ENCODE results near the gene CPNE2. TPM values are rescaled to one million over a fixed set of nuclear protein-coding genes. Genes with fewer than 3 reads are reported as not detected.

Gene CPNE2
- total RNA-seq, 1 experiment from 2014 or later: 35.2 TPM

- no peak for DNase-seq
- Histone ChIP-seq H4K20me1 (ENCODE audit: insufficient read depth) (no peaks in the 10 kb centered on the region), H3F3A (ENCODE audit: insufficient read depth, low read depth) (no peaks in the 10 kb centered on the region), H3K79me2 (ENCODE audit: low read depth) (no peaks in the 10 kb centered on the region), H3K27me3 (ENCODE audit: insufficient read depth, low read depth) (no peaks in the 10 kb centered on the region), H3K4me3 (no peak overlapping the region), H3K4me1 (replicated peaks; ENCODE audit: insufficient read depth) (peaks cover 9% of the 10 kb centered on the region; the same call in 1 of the 2 replicates), H2AFZ (no peak overlapping the region), H3K27ac (no peak overlapping the region), H3K36me3 (ENCODE audit: low read depth) (no peaks in the 10 kb centered on the region), H3K9me2 (ENCODE audit: insufficient read depth) (no peaks in the 10 kb centered on the region), H3K9me3 (ENCODE audit: insufficient read depth, low read depth) (no peaks in the 10 kb centered on the region), H3K4me2 (no peak overlapping the region)
- ChIA-PET POLR2A (ENCODE audit: unreplicated experiment) (no interaction called here), CTCF (no interaction called here)
- intact Hi-C loops (cut with micrococcal nuclease; ENCODE audit: unreplicated experiment): no loop called here
- TF ChIP-seq EZH2 (IDR thresholded peaks at IDR 0.05; ENCODE audit: low read depth): no peak
- no peak for TF ChIP-seq CTCF (conservative IDR thresholded peaks at IDR 0.05)
- no TSS peak for BruUV-seq (replicated peaks)
Measured at GRCh38 chr16:57134982-57135381, 42.6 kb downstream of the CPNE2 start.

GRCh38 chr16:57137043-57137442, 44.7 kb downstream of the CPNE2 start:
- DNase-seq: no peak
- no peak overlapping the region for H2AFZ ChIP-seq
- H3F3A ChIP-seq (ENCODE audit: insufficient read depth, low read depth): no peaks in the 10 kb centered on the region
- no peaks in the 10 kb centered on the region for H3K9me2 ChIP-seq (ENCODE audit: insufficient read depth)
- TF ChIP-seq CTCF (conservative IDR thresholded peaks at IDR 0.05) (no peak), EZH2 (IDR thresholded peaks at IDR 0.05; ENCODE audit: low read depth) (no peak)
- no peak overlapping the region for H3K27ac ChIP-seq
- intact Hi-C loops (cut with micrococcal nuclease; ENCODE audit: unreplicated experiment): no loop called here
- peaks cover 9% of the 10 kb centered on the region; the same call in 1 of the 2 replicates for H3K4me1 ChIP-seq (replicated peaks; ENCODE audit: insufficient read depth)
- no peak overlapping the region for H3K4me2 ChIP-seq
- no peaks in the 10 kb centered on the region for H3K9me3 ChIP-seq (ENCODE audit: insufficient read depth, low read depth)
- POLR2A ChIA-PET (ENCODE audit: unreplicated experiment): no interaction called here
- H3K4me3 ChIP-seq: no peak overlapping the region
- H3K79me2 ChIP-seq (ENCODE audit: low read depth): no peaks in the 10 kb centered on the region
- BruUV-seq (replicated peaks): no TSS peak
- CTCF ChIA-PET: no interaction called here
- H3K27me3 ChIP-seq (ENCODE audit: insufficient read depth, low read depth): no peaks in the 10 kb centered on the region
- H4K20me1 ChIP-seq (ENCODE audit: insufficient read depth): no peaks in the 10 kb centered on the region
- no peaks in the 10 kb centered on the region for H3K36me3 ChIP-seq (ENCODE audit: low read depth)

DNA sequence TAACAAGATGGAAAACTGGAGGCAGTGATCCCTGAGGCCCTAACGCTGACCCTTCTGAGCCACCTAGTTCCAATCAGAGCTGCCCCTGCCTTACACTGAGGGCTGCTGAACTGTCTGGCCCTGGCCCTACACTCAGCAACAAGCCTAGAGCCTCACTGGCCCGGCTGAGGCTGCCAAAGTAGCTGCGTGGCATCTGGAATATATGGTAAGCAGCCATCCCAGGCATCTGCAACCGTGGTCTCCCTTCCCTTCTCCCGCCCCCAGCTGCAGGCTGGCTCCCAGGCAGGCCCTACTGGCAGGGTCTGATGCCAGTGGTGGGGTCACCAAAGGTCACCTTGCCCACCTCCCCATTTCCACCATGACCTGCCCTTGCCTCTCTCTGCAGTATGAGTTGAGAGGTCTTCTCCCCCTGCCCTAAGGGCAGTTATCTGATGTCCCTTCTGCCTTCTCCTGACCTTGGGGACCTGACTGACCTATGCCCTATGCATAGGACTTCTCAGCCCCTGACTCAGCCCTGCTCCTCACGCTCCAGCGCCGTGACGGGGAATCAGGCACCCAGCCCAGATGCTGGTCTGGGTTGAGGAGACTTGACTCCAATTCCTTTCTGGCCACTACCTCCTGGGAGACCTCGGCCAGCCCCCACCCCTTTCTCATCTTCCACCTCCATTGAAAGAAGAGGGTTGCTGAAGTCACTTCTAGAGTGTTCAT, 45.3 kb downstream of the CPNE2 start:
- Histone ChIP-seq H3K27me3 (ENCODE audit: insufficient read depth, low read depth) (no peaks in the 10 kb centered on the region), H3F3A (ENCODE audit: insufficient read depth, low read depth) (no peaks in the 10 kb centered on the region), H2AFZ (no peak overlapping the region), H3K9me3 (ENCODE audit: insufficient read depth, low read depth) (no peaks in the 10 kb centered on the region), H3K4me1 (replicated peaks; ENCODE audit: insufficient read depth) (peaks cover 9% of the 10 kb centered on the region; the same call in 1 of the 2 replicates), H3K79me2 (ENCODE audit: low read depth) (no peaks in the 10 kb centered on the region), H3K36me3 (ENCODE audit: low read depth) (no peaks in the 10 kb centered on the region), H3K4me3 (no peak overlapping the region), H3K4me2 (no peak overlapping the region), H4K20me1 (ENCODE audit: insufficient read depth) (no peaks in the 10 kb centered on the region), H3K9me2 (ENCODE audit: insufficient read depth) (no peaks in the 10 kb centered on the region), H3K27ac (no peak overlapping the region)
- ChIA-PET POLR2A (ENCODE audit: unreplicated experiment) (no interaction called here), CTCF (no interaction called here)
- BruUV-seq (replicated peaks): no TSS peak
- intact Hi-C loops (cut with micrococcal nuclease; ENCODE audit: unreplicated experiment): no loop called here
- TF ChIP-seq CTCF (conservative IDR thresholded peaks at IDR 0.05) (no peak), EZH2 (IDR thresholded peaks at IDR 0.05; ENCODE audit: low read depth) (no peak)
- no peak for DNase-seq
